H1 (cell line): ENCODE results near the gene ZNF618. TPM values are rescaled to one million over a fixed set of nuclear protein-coding genes. Genes with fewer than 3 reads are reported as not detected.

Source experiments
- ATF2 ChIP-seq: IDR thresholded peaks from 2 replicates; pipeline ENCODE4 v1.6.1; 2012; ENCODE audit warnings: low read length, inconsistent platforms
- BRCA1 ChIP-seq: IDR thresholded peaks from 2 replicates; pipeline ENCODE4 v1.6.1; 2012; ENCODE audit warnings: low read depth, low read length, improper control_type of control experiment
- CHD1 ChIP-seq: IDR thresholded peaks from 2 replicates; pipeline ENCODE4 v1.6.1; 2012; ENCODE audit warnings: low read depth, low read length, improper control_type of control experiment
- E2F6 ChIP-seq: IDR thresholded peaks from 2 replicates; pipeline ENCODE4 v1.6.1; 2012; ENCODE audit warnings: inconsistent platforms
- HDAC6 ChIP-seq: IDR thresholded peaks from one replicate; pipeline ENCODE4 v1.7.1; 2012; ENCODE audit warnings: low read depth, mild to moderate bottlenecking, inconsistent platforms, low read length, moderate library complexity
- JUN ChIP-seq: IDR thresholded peaks from 2 replicates; pipeline ENCODE4 v1.6.1; 2011; ENCODE audit warnings: low read depth, mild to moderate bottlenecking, improper control_type of control experiment, low read length
- POLR2A ChIP-seq, 2 experiments: IDR thresholded peaks; 1 replicate in 1 of 2; 2 replicates in 1 of 2; pipeline ENCODE4 v1.6.1; 2011; ENCODE audit warnings: low read depth in 2 of 2, low read length in 2 of 2, mild to moderate bottlenecking in 2 of 2; ENCODE audit errors: control extremely low read depth in 1 of 2
- POLR2AphosphoS5 ChIP-seq: IDR thresholded peaks from 2 replicates; pipeline ENCODE4 v1.6.1; 2011; ENCODE audit warnings: low read depth, low read length
- POU5F1 ChIP-seq: IDR thresholded peaks from 2 replicates; pipeline ENCODE4 v1.6.1; 2011; ENCODE audit warnings: low read depth, mild to moderate bottlenecking, low read length, moderate library complexity
- SIRT6 ChIP-seq: IDR thresholded peaks from one replicate; pipeline ENCODE4 v1.7.1; 2012; ENCODE audit warnings: low read length, inconsistent platforms
- SRF ChIP-seq: IDR thresholded peaks from 2 replicates; pipeline ENCODE4 v1.6.1; 2011; ENCODE audit warnings: mild to moderate bottlenecking, low read depth, low read length, moderate library complexity
- TAF7 ChIP-seq: optimal IDR thresholded peaks from 2 replicates; pipeline ENCODE3; 2011; ENCODE audit warnings: low read depth, mild to moderate bottlenecking, inconsistent platforms, low read length, moderate library complexity, borderline replicate concordance
- TCF12 ChIP-seq: IDR thresholded peaks from 2 replicates; pipeline ENCODE4 v1.6.1; 2011; ENCODE audit warnings: low read depth, mild to moderate bottlenecking, low read length
- TEAD4 ChIP-seq: IDR thresholded peaks from 2 replicates; pipeline ENCODE4 v1.6.1; 2012; ENCODE audit warnings: low read depth, low read length, inconsistent platforms, mixed read lengths
- ZNF274 ChIP-seq: IDR thresholded peaks from 2 replicates; pipeline ENCODE4 v1.7.0; 2012; ENCODE audit warnings: low read length, borderline replicate concordance; ENCODE audit errors: extremely low read depth
- polyA plus RNA-seq, 7 experiments: library from polyadenylated mRNA; depleted of rRNA in 3 of 7; stranded (reverse) in 5 of 7; unstranded in 2 of 7; fragments of >200 nt in 5 of 7; fragments of 200-250 nt in 2 of 7; gene quantifications; 1 replicate in 5 of 7; 2 replicates in 1 of 7; 4 replicates in 1 of 7; pipeline versions ENCODE4 v1.2.1 to v1.2.3, GENCODE V29; 2011 to 2013; ENCODE audit warnings: missing spikeins in 2 of 7, mixed read lengths in 2 of 7
- total RNA-seq: library from RNA; stranded (reverse); fragmentation: NEBNext Ultra II Directional; extraction: Animal tissue kit (Norgen Biotek cat#: 25700); gene quantifications from 2 replicates; pipeline ENCODE4 v1.2.1, GENCODE V29; 2021

ZNF618 gene
- total and polyA plus RNA-seq, 2 of the 8 experiments (the other 6 are each of a cell fraction or from before 2014, with no cell fraction given): 9.6 to 28.5 TPM

GRCh38 chr9:113940077-113940476 lies 64.0 kb downstream of the ZNF618 start (continued):
- no peak for TF ChIP-seq POLR2A (IDR thresholded peaks at IDR 0.05; ENCODE audit: control extremely low read depth in 1 of 2, low read depth in 2 of 2, low read length in 2 of 2)
- TF ChIP-seq CHD1: no peak
- no peak for TF ChIP-seq SRF
- no peak for TF ChIP-seq TCF12
- TF ChIP-seq ZNF274: no peak
- TF ChIP-seq SIRT6: no peak
- TF ChIP-seq POU5F1: no peak
- no peak for TF ChIP-seq HDAC6
- TF ChIP-seq TAF7: no peak
- TF ChIP-seq JUN: no peak
- no peak for TF ChIP-seq TEAD4
- TF ChIP-seq ATF2: no peak
- TF ChIP-seq POLR2AphosphoS5: no peak
- TF ChIP-seq E2F6: no peak
- no peak for TF ChIP-seq BRCA1
- TF ChIP-seq, all 59 proteins: peak for 0
